ENCODE results near the gene GNPAT.

The GNPAT gene

GRCh38 chr1:231214918-231215680 lies 25.9 kb upstream of the GNPAT start:
- DNase-seq: no peak

- DNase-seq: no peak
Measured at GRCh38 chr1:231215681-231216385, 25.2 kb upstream of the GNPAT start.

- no peak for DNase-seq
Measured at GRCh38 chr1:231216498-231216897, 24.5 kb upstream of the GNPAT start.

DNA sequence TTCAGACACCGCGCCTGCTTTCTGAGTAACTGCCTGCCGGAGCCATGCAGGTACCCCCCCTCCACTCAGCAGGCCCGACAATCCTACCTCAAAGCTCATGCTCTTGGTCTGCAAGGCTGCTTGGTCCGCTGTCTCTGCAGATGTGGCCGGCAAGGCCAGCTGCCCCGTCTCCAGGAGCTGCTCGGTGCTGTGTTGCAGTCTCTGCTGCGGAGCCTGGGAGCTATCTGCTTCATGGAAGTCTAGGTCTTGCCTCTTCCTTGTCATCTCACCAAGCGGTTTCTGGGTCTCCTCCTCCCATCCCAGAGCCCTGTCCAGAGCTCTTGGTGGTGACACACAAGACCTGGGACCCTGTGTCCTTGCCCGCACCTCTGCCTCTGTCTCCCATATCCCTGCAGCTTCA lies 24.0 kb upstream of the GNPAT start:
- DNase-seq: no peak

DNA sequence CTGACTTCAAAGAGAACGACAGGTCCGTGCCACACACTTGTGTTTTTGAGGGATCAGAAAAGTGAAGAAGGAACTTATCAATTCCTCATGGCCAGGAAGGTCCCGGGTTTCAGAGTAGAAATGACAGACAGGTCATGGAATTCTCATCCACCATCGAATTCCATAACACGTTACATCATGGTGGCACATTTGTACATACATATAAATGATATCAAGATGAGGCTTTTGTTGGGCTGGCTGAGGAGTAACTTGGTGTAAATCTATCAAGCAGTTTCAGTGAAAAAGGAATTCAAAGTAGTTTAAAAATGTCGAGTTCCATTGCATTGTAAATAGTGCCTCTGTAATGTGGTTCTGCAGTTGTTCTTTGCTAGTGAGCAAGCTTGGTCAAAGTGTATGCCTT lies 22.9 kb upstream of the GNPAT start:
- no peak for DNase-seq

DNA sequence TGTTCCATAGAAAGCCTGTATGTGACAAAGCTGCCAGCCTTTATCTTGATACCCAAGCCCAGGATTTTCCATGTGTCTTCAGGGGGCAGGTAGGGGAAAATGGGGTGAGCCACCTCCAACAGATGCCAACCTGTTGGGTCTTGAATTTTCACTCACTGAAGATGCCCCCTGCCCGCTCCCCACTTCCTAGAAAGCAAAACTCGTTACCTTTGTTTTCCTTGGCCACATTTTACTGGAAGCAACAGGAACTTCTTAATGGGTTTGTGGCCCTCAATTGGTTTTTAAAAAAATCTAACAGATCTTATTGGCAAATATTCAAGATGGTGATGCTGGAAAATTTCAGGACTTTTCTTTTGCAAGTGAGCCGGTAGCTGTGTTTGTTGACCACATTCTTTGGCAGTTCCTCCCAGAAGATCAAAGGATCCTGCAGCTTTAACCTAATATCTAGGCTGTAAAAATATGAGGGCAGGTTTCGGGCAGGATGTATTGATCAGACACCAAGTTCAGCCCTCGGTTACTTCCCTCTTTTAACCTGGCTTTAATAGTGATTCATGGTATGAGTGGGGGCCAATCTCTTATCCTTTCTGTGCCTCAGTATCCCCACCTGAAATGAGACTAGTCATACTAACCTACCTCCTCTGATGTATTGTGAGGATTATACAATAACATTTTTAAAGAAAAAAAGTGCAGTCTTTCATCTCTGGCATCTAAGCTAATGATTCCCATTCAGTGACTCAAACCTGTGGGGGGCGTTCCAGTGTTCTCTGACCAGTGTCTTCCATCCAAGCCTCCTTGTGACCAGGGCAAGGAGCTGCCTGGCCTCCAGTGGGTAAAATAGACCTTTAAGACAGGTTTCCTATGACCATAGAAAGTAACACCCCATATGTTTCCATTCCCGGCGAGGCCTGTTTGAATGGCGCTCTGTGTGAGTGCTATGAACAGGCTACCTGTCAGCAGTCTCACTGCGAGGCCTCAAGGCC lies 21.3 kb upstream of the GNPAT start:
- no peak for DNase-seq

DNA sequence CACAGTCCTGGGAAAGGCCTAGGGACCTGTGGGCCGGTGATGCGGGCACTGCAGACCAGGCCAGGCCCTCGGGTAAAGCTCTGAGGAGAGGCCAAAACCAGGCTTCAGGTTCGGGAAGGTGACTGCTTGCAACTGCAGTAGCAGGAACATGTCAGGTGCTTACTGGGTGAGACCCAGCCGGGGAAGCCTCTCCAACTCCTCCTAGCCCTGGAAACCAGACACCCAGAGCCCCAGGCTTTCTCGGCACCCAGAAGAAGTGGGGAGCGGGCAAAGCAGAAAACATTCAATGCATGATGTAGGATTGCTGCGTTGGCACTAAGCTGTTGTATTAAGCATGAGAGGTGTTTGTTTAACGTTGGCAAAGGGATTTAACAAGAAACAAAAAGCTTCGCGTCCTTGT lies 20.2 kb upstream of the GNPAT start:
- DNase-seq: no peak

DNA sequence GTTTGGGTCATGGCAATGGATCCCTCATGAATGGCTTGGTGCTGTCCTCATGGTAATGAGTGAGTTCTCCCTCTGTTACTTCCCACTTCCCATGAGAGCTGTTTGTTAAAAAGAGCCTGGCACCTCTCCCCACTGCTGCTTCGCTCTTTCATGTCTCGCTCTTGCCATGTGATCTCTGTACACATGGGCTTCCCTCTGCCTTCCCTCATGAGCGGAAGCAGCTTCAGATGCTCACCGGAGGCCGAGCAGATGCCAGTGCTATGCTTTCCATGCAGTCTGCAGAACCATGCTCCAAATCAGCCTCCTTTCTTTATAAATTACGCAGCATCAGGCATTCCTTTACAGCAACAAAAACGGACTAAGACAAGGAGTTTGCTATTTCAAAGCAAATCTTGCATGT lies 14.9 kb upstream of the GNPAT start:
- no peak for DNase-seq

DNA sequence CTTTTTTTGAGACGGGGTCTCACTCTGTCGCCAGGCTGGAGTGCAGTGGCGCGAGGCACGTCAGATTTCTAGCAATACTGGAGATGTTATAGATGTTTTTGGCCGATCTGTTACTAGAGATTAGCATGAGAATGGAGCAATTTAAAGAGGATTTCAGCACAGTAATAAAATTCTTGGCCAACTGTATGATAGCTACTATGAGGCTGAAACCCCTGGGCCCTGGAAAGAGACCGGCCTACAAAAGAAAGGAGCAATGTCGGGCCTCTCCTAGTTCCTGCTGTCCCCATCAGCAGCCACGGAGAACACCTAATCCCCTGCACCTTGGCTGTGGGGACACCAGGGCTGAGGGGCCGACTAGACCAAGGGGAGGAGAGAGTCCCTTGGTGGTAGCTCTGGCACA lies 9.5 kb upstream of the GNPAT start:
- DNase-seq: no peak

DNA sequence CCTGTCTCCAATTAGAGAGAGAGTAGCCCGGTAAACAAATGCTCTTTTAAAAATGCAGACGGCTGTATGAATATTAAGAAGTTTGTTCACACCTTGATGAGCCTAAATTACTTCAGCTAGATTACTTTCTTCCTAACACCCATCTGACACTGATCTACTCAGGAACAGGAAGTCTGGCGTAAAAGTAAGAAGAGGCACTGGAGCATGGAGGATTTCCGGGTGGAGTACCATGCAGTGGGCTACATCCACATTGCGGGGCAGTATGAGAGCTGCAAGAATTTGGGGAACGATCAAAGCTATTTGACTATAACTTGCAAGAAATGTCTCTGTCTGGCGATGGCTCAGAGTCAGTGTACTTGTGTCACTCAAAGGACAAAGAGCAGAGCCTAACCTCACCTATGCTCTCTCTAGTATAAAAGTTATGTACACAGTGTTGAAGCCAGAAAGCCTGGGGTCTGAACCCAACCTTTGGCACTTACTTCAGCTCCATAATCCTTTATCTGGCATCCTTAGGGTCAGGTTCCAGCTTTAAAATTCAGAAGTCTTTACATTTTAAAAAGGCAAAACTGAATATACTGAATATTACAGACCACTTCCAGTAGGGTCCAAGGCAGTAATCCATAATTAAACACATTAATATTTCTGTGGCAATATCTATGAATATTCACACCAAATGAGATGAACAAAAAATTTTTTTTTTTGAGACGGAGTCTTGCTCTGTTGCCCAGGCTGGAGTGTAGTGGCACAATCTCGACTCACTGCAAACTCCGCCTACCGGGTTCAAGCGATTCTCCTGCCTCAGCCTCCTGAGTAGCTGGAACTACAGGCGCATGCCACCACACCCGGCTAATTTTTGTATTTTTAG lies 7.9 kb upstream of the GNPAT start:
- DNase-seq: no peak

GRCh38 chr1:231233735-231234417 lies 7.1 kb upstream of the GNPAT start:
- DNase-seq: no peak

GRCh38 chr1:231234506-231234905 lies 6.5 kb upstream of the GNPAT start:
- no peak for DNase-seq

DNA sequence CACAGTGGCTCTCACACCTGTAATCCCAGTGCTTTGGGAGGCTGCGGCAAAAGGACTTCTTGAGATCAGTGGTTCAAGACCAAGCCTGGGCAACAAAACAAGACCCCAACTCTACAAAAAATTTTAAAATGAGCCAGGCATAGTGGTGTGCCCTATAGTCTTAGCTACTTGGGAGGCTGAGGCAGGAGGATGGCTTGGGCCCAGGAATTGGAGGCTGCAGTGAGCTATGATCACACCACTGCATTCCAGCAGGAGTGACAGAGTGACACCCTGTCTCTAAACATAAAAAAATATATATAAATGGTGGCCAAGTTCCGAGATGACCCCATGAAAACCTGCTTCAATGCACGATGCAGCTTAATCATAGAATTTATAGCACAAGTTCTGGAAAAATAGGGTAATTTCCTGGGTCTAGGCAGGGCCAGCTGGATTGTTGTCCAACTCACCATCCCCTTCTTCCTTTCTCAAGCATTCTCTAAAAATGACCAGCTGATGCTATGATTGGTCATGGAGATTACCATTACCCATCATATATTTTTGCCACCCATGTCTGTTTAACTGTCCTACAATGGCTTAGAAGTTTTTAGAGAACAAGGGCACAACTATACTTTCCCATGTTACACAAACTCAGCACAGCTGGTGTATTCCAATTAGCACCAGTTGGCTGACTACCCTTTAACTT lies 5.3 kb upstream of the GNPAT start:
- DNase-seq: no peak

DNA sequence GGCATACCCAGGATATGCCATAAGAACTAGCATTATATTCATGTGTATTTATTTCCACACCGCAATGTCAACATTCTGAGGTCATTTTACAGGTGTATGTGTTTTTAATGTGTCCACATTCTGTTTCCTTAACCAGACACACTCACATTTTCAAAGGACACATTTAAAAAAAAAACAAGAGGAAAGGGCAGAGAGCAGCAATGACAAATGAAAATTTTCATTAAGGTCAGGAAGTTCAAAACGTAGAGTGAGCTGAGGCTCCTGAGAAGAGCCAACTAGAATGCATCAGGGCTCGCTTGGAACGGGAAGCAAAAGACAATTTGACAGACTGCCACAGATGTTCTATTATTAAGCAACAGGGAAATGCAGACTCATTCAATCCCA lies 4.8 kb upstream of the GNPAT start:
- DNase-seq: no peak

DNA sequence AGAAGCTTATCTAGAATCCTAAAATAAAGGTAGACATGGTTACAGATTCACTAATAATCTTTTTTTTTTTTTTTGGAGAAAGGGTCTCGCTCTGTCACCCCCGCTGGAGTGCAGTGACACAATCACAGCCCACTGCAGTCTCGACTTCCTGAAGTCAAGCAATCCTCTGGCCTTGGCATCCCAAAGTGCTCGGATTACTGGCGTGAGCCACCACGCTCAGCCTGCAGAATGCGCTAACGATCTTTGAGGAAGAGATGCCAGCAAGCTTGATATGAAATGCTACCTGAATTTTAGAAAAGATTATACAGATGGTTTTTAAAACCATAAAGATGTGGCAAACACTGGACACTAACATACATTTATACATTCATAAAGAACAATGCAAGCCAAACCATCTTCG lies 4.1 kb upstream of the GNPAT start:
- no peak for DNase-seq

DNA sequence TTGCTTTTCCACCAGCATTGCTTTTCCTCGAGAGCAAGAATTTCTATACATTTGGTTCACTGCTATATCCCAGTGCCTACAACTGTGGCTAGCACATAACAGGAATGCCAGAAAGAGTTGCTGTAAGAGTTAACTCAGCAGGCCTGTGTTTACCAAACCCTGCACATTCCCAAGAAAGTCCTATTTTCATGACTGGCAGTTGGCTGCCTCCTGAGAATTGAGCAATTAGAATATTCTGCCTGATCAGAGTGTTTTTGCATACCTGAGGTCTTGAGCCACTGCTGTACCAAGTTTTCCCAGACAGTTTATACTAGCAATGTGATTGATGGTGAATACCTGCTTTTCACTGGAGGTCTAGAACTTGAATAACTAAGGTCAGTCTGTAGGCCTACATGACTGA lies 2.7 kb upstream of the GNPAT start:
- DNase-seq: no peak

DNA sequence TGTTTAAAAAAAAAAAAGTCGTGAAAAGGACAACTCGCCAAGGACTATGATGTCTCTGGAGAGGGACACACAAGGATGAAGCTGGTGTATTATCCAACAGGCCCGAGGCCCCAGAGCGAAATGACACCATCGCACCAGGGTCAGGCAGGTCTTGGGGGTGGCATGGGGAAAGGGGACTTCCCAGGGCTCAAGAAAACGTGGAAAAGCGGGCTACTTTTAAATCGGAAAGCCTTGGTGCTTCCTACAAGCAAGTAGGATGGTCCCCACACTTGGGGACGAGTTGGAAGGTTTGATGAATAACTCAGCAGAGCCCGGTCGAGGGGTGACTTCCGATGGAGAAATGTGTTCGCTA lies 505 bp upstream of the GNPAT start:
- DNase-seq: no peak

DNA sequence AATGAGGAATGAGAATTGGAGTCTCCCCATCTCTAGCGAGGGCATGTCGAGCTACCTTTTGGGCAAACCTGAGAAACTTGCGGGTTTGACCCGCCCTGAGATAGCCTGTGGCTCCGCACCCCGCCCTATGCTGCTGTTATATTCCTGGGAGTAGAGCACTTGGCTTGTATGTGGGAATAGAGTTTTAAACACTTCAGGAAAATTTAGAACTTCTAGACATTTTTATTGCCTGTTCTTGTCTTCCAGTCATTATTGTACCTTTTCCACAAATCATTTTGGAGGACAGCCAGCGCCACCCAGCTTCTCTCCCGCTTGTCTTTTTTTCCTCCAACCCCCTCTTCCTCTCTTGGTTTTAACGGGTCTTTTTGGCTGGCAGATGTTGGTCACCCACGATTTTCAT lies 738 bp downstream of the GNPAT start:
- no peak for DNase-seq

DNA sequence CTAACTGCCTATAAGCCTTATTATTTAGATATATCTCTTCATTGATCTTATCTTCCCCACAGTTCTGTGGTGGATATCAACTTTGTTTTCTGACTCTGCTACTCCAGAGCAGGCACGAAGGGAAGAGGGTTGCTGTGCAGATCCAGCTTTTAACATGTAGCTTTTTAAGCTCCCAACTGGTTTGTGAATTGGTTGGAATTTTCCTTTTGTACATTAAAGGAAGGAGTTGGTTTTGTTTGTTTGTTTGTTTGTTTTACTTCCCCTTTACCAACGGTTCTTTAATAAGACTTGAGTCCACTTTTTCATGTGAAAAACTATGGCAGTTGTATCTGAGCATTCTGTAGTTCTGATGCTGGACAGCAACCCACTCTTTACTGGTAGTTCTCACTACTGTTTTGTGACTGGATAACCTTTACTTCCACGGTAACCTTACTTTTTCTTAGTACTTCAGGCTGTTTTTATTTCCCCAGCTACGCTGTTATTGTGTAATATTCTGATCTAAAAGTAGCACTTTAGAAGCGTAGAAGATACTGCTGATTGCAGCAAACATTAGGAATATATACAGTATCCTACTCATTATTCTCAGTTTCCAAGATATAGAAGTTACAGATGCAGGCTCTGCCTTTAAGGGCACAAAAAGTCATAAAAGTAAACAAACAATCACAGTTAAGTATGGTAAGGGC lies 1.6 kb downstream of the GNPAT start:
- no peak for DNase-seq

GRCh38 chr1:231248778-231249177 lies 7.8 kb downstream of the GNPAT start:
- DNase-seq: no peak

DNA sequence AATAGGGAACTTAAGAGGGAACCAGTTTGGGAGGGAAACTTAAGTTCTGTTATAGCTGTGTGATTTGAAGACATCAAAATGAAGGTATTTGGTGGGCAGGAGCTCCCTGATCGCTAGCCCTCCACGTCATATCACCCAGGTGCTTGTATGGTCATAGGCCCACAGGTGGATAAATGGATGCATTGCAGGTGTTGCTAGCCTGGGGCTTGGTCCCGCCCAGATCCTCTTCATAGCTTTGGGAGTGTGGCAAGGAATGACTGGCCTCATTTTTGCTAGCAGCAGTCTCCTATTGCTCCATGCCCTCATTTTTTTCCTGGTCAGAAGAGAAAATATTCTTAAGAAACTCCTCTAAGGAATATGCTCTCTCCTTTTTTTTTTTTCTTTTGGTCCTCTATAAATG lies 11.3 kb downstream of the GNPAT start:
- DNase-seq: no peak

Measured in eye (tissue), 1 donor.